ENCODE data around the gene WWOX. TPM values are rescaled to one million over a fixed set of nuclear protein-coding genes. Genes with fewer than 3 reads are reported as not detected.
"Not testable (repeated sequence)": the region's sequence is repeated elsewhere in the genome, so short reads cannot be mapped to it uniquely, and the experiment has no call there.

WWOX gene
- total and polyA plus RNA-seq, 2 donors, result 15.4 to 23.9 TPM

DNA sequence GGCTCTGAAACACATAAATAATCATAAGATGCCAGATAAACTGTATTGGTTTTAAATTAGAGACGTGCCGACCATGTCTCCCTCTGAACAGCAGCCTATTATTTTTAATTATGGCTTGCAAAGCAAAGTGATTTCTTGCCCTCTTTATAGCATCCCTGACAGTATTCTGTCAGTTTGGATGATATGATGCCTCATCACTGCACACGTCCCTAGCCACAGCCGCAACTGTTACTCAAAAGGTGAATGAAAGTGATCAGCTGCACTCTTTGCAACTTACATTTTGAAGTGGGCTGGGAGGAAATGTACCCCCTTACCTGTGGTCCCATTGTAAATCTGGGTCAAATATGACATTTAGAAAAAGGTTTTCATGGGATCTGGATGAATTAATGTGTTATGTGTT is 1111.2 kb downstream of the WWOX start:
- Histone ChIP-seq H3K27me3 (ENCODE audit: control insufficient read depth in 2 of 2, insufficient read depth in 1 of 2, low read length in 1 of 2) (no peaks in the 10 kb centered on the region), H3K36me3 (ENCODE audit: control insufficient read depth in 2 of 2, insufficient read depth in 2 of 2, low read length in 1 of 2) (no peaks in the 10 kb centered on the region), H3K27ac (ENCODE audit: low read depth in 1 of 2, low read length in 1 of 2) (no peak overlapping the region), H3K4me1 (ENCODE audit: control insufficient read depth in 2 of 2, insufficient read depth in 2 of 2, low read length in 2 of 2) (peaks cover 0 to 3% of the 10 kb centered on the region in 2 donors), H3K9me3 (ENCODE audit: control insufficient read depth in 2 of 2, insufficient read depth in 1 of 2, low read length in 1 of 2) (no peaks in the 10 kb centered on the region), H3K4me3 (ENCODE audit: low read length in 2 of 2) (no peak overlapping the region)
- DNase-seq (ENCODE audit: low read depth in 6 of 9, low spot score in 9 of 9), result no peak
- 72% methylated on average over 4 of the region's 4 CpGs for WGBS

DNA sequence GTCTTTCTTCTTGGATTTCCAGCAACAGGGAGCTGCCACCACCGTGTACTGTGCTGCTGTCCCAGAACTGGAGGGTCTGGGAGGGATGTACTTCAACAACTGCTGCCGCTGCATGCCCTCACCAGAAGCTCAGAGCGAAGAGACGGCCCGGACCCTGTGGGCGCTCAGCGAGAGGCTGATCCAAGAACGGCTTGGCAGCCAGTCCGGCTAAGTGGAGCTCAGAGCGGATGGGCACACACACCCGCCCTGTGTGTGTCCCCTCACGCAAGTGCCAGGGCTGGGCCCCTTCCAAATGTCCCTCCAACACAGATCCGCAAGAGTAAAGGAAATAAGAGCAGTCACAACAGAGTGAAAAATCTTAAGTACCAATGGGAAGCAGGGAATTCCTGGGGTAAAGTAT is 1112.1 kb downstream of the WWOX start:
- no peak for DNase-seq (ENCODE audit: low read depth in 6 of 9, low spot score in 9 of 9)
- Histone ChIP-seq H3K27me3 (ENCODE audit: control insufficient read depth in 2 of 2, insufficient read depth in 1 of 2, low read length in 1 of 2) (no peaks in the 10 kb centered on the region), H3K4me3 (ENCODE audit: low read length in 2 of 2) (no peak overlapping the region), H3K36me3 (ENCODE audit: control insufficient read depth in 2 of 2, insufficient read depth in 2 of 2, low read length in 1 of 2) (no peaks in the 10 kb centered on the region), H3K27ac (ENCODE audit: low read depth in 1 of 2, low read length in 1 of 2) (no peak overlapping the region), H3K9me3 (ENCODE audit: control insufficient read depth in 2 of 2, insufficient read depth in 1 of 2, low read length in 1 of 2) (no peaks in the 10 kb centered on the region), H3K4me1 (ENCODE audit: control insufficient read depth in 2 of 2, insufficient read depth in 2 of 2, low read length in 2 of 2) (peaks cover 0 to 3% of the 10 kb centered on the region in 2 donors)
- over 99% methylated on average over 13 of the region's 13 CpGs for WGBS

DNA sequence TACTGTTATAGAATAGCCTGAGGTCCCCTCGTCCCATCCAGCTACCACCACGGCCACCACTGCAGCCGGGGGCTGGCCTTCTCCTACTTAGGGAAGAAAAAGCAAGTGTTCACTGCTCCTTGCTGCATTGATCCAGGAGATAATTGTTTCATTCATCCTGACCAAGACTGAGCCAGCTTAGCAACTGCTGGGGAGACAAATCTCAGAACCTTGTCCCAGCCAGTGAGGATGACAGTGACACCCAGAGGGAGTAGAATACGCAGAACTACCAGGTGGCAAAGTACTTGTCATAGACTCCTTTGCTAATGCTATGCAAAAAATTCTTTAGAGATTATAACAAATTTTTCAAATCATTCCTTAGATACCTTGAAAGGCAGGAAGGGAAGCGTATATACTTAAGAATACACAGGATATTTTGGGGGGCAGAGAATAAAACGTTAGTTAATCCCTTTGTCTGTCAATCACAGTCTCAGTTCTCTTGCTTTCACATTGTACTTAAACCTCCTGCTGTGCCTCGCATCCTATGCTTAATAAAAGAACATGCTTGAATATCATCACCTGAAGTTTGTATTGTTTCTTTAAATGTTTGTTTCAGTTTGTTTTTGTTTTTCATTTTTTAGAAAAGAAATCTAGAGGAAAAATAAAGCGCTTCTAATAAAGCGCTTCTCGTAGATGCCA is 1112.8 kb downstream of the WWOX start:
- no peak overlapping the region for H3K27ac ChIP-seq (ENCODE audit: low read depth in 1 of 2, low read length in 1 of 2)
- H3K27me3 ChIP-seq (ENCODE audit: control insufficient read depth in 2 of 2, insufficient read depth in 1 of 2, low read length in 1 of 2), result no peaks in the 10 kb centered on the region
- DNase-seq (ENCODE audit: low read depth in 6 of 9, low spot score in 9 of 9), result no peak
- H3K4me3 ChIP-seq (ENCODE audit: low read length in 2 of 2), result no peak overlapping the region
- no peaks in the 10 kb centered on the region for H3K9me3 ChIP-seq (ENCODE audit: control insufficient read depth in 2 of 2, insufficient read depth in 1 of 2, low read length in 1 of 2)
- peaks cover 0 to 3% of the 10 kb centered on the region in 2 donors for H3K4me1 ChIP-seq (ENCODE audit: control insufficient read depth in 2 of 2, insufficient read depth in 2 of 2, low read length in 2 of 2)
- H3K36me3 ChIP-seq (ENCODE audit: control insufficient read depth in 2 of 2, insufficient read depth in 2 of 2, low read length in 1 of 2), result no peaks in the 10 kb centered on the region
- WGBS, result 91% methylated on average over 10 of the region's 10 CpGs

DNA sequence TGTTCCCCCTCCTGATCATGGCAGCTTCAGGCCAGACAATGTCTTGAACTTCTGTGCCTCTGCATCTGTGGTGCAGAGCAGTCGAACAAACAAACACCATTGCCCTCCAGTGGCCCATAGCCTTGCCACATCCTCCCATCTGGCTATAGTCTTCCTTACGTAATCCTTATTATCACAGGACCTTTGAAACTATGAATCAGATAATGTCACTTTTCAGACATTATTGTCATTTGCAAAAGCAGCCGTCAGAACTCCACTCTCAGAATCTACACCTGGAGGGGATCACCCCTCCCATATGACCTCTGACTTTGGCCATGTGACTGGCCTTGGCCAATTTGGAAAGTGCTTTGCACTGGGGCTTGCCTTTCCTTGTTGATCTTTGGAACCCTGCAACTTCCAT is 1113.8 kb downstream of the WWOX start:
- peaks cover 0 to 3% of the 10 kb centered on the region in 2 donors for H3K4me1 ChIP-seq (ENCODE audit: control insufficient read depth in 2 of 2, insufficient read depth in 2 of 2, low read length in 2 of 2)

DNA sequence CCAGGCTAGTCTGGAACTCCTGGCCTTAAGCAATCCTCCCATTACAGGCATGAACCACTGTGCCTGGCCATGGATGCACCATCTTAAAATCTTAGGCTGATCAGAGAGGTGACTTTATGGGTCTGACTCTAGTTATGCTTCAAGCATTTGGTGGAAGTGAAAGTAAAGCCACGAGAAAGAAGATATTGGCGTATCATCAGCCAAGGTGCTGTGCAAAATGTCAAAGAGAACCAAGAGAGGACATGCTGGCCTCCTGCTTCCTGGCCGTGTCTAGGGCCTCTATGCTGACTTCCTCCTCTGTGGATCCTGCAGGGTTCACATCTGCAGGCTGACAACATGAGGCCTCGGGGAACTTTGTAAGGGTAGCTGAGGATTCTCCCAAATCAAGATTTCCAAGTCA is 1115.8 kb downstream of the WWOX start:
- Histone ChIP-seq H3K27ac (ENCODE audit: low read depth in 1 of 2, low read length in 1 of 2) (no peak overlapping the region), H3K4me3 (ENCODE audit: low read length in 2 of 2) (no peak overlapping the region), H3K36me3 (ENCODE audit: control insufficient read depth in 2 of 2, insufficient read depth in 2 of 2, low read length in 1 of 2) (no peaks in the 10 kb centered on the region), H3K9me3 (ENCODE audit: control insufficient read depth in 2 of 2, insufficient read depth in 1 of 2, low read length in 1 of 2) (no peaks in the 10 kb centered on the region), H3K27me3 (ENCODE audit: control insufficient read depth in 2 of 2, insufficient read depth in 1 of 2, low read length in 1 of 2) (no peaks in the 10 kb centered on the region), H3K4me1 (ENCODE audit: control insufficient read depth in 2 of 2, insufficient read depth in 2 of 2, low read length in 2 of 2) (peaks cover 0 to 3% of the 10 kb centered on the region in 2 donors)
- 66% methylated on average over 4 of the region's 4 CpGs for WGBS
- DNase-seq (ENCODE audit: low read depth in 6 of 9, low spot score in 9 of 9), result no peak

More for the DNA sequence above, 1113.8 kb downstream of the WWOX start:
- H3K36me3 ChIP-seq (ENCODE audit: control insufficient read depth in 2 of 2, insufficient read depth in 2 of 2, low read length in 1 of 2), result no peaks in the 10 kb centered on the region
- no peaks in the 10 kb centered on the region for H3K9me3 ChIP-seq (ENCODE audit: control insufficient read depth in 2 of 2, insufficient read depth in 1 of 2, low read length in 1 of 2)
- H3K27me3 ChIP-seq (ENCODE audit: control insufficient read depth in 2 of 2, insufficient read depth in 1 of 2, low read length in 1 of 2), result no peaks in the 10 kb centered on the region
- 67% methylated on average over 3 of the region's 3 CpGs for WGBS
- no peak for DNase-seq (ENCODE audit: low read depth in 6 of 9, low spot score in 9 of 9)
- H3K4me3 ChIP-seq (ENCODE audit: low read length in 2 of 2), result no peak overlapping the region
- no peak overlapping the region for H3K27ac ChIP-seq (ENCODE audit: low read depth in 1 of 2, low read length in 1 of 2)

DNA sequence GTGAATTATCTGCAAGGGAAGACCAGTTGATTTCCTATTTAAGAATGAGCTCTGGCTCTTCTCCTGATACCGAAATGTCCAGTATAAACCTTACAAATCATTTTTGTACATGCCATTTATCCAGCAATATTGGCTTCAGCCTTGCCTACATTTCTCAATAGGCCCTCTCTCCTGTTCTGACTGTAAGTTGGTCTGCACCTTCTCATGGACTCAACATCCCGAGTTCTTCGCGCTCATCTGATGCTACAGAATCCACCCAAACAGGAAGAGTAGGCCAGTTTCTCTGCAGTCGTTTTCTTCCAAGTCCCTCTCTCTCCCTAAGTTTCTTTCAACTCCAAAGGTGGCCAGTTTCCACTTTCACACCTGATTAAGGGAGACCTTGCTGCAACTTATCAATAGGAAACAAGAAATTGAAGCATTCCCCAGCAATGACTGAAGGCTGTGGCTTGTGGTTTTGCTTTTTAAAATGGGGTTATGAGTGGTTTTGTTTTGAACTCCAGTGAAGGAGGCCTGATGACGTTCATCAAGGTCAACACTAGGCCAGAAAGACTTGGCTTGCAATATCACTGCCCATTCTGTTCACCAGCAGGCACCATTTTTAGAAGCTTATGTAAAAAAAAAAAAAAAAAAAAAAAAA is 1118.0 kb downstream of the WWOX start:
- Histone ChIP-seq H3K9me3 (ENCODE audit: control insufficient read depth in 2 of 2, insufficient read depth in 1 of 2, low read length in 1 of 2) (no peaks in the 10 kb centered on the region), H3K27me3 (ENCODE audit: control insufficient read depth in 2 of 2, insufficient read depth in 1 of 2, low read length in 1 of 2) (no peaks in the 10 kb centered on the region), H3K4me1 (ENCODE audit: control insufficient read depth in 2 of 2, insufficient read depth in 2 of 2, low read length in 2 of 2) (no peaks in the 10 kb centered on the region), H3K36me3 (ENCODE audit: control insufficient read depth in 2 of 2, insufficient read depth in 2 of 2, low read length in 1 of 2) (no peaks in the 10 kb centered on the region), H3K4me3 (ENCODE audit: low read length in 2 of 2) (no peak overlapping the region), H3K27ac (ENCODE audit: low read depth in 1 of 2, low read length in 1 of 2) (no peak overlapping the region)
- WGBS, result 67% methylated on average over 6 of the region's 6 CpGs
- peak in 2 of 9 donors; percentile 13 to 28 for DNase-seq (ENCODE audit: low read depth in 6 of 9, low spot score in 9 of 9)

DNA sequence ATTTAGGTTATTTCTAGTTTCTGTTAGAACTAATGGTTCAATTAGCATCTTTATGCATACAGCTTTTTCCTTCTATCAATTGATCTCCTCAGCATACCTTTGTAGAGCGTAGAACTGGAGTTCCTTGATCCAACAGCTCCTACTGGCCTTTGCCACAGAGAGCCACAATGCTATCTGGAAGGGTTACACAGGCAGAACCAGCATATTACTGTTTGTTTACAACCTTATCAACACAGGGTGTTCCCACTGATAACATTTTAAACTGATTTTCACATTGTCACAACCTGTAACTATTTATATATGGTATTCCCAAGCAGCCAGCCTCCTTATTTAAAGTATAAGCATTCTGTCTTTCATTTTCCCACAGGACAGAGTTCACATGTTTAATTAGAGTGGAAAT is 1118.9 kb downstream of the WWOX start:
- no peaks in the 10 kb centered on the region for H3K4me1 ChIP-seq (ENCODE audit: control insufficient read depth in 2 of 2, insufficient read depth in 2 of 2, low read length in 2 of 2)
- no peak overlapping the region for H3K4me3 ChIP-seq (ENCODE audit: low read length in 2 of 2)
- DNase-seq (ENCODE audit: low read depth in 6 of 9, low spot score in 9 of 9), result no peak
- no peak overlapping the region for H3K27ac ChIP-seq (ENCODE audit: low read depth in 1 of 2, low read length in 1 of 2)
- 95% methylated on average over 1 of the region's 1 CpG for WGBS
- H3K27me3 ChIP-seq (ENCODE audit: control insufficient read depth in 2 of 2, insufficient read depth in 1 of 2, low read length in 1 of 2), result no peaks in the 10 kb centered on the region
- H3K36me3 ChIP-seq (ENCODE audit: control insufficient read depth in 2 of 2, insufficient read depth in 2 of 2, low read length in 1 of 2), result no peaks in the 10 kb centered on the region
- no peaks in the 10 kb centered on the region for H3K9me3 ChIP-seq (ENCODE audit: control insufficient read depth in 2 of 2, insufficient read depth in 1 of 2, low read length in 1 of 2)

DNA sequence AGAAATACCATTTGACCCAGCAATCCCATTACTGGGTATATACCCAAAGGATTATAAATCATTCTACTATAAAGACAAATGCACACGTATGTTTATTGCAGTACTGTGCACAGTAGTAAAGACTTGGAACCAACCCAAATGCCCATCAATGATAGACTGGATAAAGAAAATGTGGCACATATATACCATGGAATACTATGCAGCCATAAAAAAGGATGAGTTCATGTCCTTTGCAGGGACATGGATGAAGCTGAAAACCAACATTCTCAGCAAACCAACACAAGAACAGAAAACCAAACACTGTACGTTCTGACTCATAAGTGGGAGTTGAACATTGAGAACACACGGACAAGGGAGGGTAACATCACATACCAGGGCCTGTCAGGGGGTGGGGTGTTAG is 1126.5 kb downstream of the WWOX start:
- not testable (repeated sequence) for DNase-seq (ENCODE audit: low read depth in 6 of 9, low spot score in 9 of 9)

DNA sequence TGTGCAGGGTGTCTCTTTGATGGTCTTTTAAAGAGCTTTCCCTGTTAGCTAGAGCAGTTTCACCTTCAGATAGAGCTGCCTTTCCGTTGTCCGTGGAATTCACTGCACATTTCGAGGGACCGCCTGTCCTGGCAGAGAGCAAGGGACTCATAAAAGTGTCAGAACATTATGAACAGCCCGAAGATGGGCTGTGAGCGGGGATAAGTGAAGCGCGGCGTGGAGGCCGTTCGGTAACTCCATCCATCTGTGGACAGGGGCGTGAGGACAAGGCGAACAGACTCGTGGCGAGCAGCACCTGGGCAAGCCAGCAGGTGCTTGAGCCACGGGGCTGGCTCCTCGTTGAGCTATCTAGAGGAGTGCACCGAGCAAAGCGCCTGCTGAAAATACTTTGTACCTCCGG is 1129.9 kb downstream of the WWOX start:
- Histone ChIP-seq H3K4me3 (ENCODE audit: low read length in 2 of 2) (no peak overlapping the region), H3K27ac (ENCODE audit: low read depth in 1 of 2, low read length in 1 of 2) (no peak overlapping the region), H3K4me1 (ENCODE audit: control insufficient read depth in 2 of 2, insufficient read depth in 2 of 2, low read length in 2 of 2) (no peaks in the 10 kb centered on the region), H3K27me3 (ENCODE audit: control insufficient read depth in 2 of 2, insufficient read depth in 1 of 2, low read length in 1 of 2) (no peaks in the 10 kb centered on the region), H3K9me3 (ENCODE audit: control insufficient read depth in 2 of 2, insufficient read depth in 1 of 2, low read length in 1 of 2) (no peaks in the 10 kb centered on the region), H3K36me3 (ENCODE audit: control insufficient read depth in 2 of 2, insufficient read depth in 2 of 2, low read length in 1 of 2) (no peaks in the 10 kb centered on the region)
- DNase-seq (ENCODE audit: low read depth in 6 of 9, low spot score in 9 of 9), result no peak
- WGBS, result 91% methylated on average over 20 of the region's 20 CpGs

More for the DNA sequence above, 1126.5 kb downstream of the WWOX start:
- H3K27me3 ChIP-seq (ENCODE audit: control insufficient read depth in 2 of 2, insufficient read depth in 1 of 2, low read length in 1 of 2); H3K4me1 ChIP-seq (ENCODE audit: control insufficient read depth in 2 of 2, insufficient read depth in 2 of 2, low read length in 2 of 2); H3K36me3 ChIP-seq (ENCODE audit: control insufficient read depth in 2 of 2, insufficient read depth in 2 of 2, low read length in 1 of 2); H3K4me3 ChIP-seq (ENCODE audit: low read length in 2 of 2); H3K9me3 ChIP-seq (ENCODE audit: control insufficient read depth in 2 of 2, insufficient read depth in 1 of 2, low read length in 1 of 2); H3K27ac ChIP-seq (ENCODE audit: low read depth in 1 of 2, low read length in 1 of 2): not testable (repeated sequence)
- 98% methylated on average over 3 of the region's 3 CpGs for WGBS
